Cardiac muscle cell (in vitro differentiated cells and primary cell): Measurements from ENCODE around the gene REV1. TPM values are rescaled to one million over a fixed set of nuclear protein-coding genes. Genes with fewer than 3 reads are reported as not detected.

Source experiments
- DNase-seq, 2 donors: peaks; one replicate each; pipeline versions ENCODE4 v3.0.0 to v3.0.0-alpha.2; 2010 to 2017; ENCODE audit warnings: low read depth in 1 of 2, low spot score in 1 of 2
- H3K27ac ChIP-seq: fragments of 200-600 bp; sonication (generic); 2 replicates; pipeline ENCODE4 v1.5.1; 2016
- H3K27me3 ChIP-seq: fragments of 200-600 bp; sonication (generic); 2 replicates; pipeline ENCODE4 v1.6.0; 2016; ENCODE audit warnings: control low read depth
- H3K36me3 ChIP-seq: fragments of 200-600 bp; sonication (generic); 2 replicates; pipeline ENCODE4 v1.5.1; 2016; ENCODE audit warnings: control low read depth
- H3K4me1 ChIP-seq: fragments of 200-600 bp; sonication (generic); 2 replicates; pipeline ENCODE4 v1.8.1; 2017; ENCODE audit warnings: low read depth, mild to moderate bottlenecking, mixed run types
- H3K4me3 ChIP-seq: fragments of 200-600 bp; sonication (generic); 2 replicates; pipeline ENCODE4 v1.5.1; 2016; ENCODE audit warnings: mild to moderate bottlenecking
- H3K9me3 ChIP-seq: fragments of 200-600 bp; sonication (generic); 2 replicates; pipeline ENCODE4 v1.5.1; 2017; ENCODE audit warnings: low read depth, mild to moderate bottlenecking, control low read depth
- polyA plus RNA-seq: library from polyadenylated mRNA; unstranded; fragments of >200 nt; fragmentation: Nextera tagmentation; extraction: Ambion mirVana; gene quantifications from 2 replicates; pipeline ENCODE4 v1.2.1, GENCODE V29; 2016
- total RNA-seq: library from RNA; depleted of rRNA; stranded (reverse); fragments of >200 nt; gene quantifications from 2 replicates; pipeline ENCODE4 v1.2.3, GENCODE V29; 2016
- TF ChIP-seq, protein P1 (sequence below): IDR thresholded peaks from 2 replicates; pipeline ENCODE4 v1.5.1; 2012; ENCODE audit warnings: low read depth, mild to moderate bottlenecking, low read length

The REV1 gene
- total and polyA plus RNA-seq, 2 experiments from 2014 or later, result 26.9 to 33.9 TPM

GRCh38 chr2:99444222-99444621 lies 45.6 kb downstream of the REV1 start:
- TF ChIP-seq, protein P1, sequence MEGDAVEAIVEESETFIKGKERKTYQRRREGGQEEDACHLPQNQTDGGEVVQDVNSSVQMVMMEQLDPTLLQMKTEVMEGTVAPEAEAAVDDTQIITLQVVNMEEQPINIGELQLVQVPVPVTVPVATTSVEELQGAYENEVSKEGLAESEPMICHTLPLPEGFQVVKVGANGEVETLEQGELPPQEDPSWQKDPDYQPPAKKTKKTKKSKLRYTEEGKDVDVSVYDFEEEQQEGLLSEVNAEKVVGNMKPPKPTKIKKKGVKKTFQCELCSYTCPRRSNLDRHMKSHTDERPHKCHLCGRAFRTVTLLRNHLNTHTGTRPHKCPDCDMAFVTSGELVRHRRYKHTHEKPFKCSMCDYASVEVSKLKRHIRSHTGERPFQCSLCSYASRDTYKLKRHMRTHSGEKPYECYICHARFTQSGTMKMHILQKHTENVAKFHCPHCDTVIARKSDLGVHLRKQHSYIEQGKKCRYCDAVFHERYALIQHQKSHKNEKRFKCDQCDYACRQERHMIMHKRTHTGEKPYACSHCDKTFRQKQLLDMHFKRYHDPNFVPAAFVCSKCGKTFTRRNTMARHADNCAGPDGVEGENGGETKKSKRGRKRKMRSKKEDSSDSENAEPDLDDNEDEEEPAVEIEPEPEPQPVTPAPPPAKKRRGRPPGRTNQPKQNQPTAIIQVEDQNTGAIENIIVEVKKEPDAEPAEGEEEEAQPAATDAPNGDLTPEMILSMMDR, result no peak
- H3K27ac ChIP-seq, result peak overlapping the region; percentile 37
- H3K4me3 ChIP-seq, result no peak overlapping the region
- H3K4me1 ChIP-seq, result no peaks in the 10 kb centered on the region
- no peaks in the 10 kb centered on the region for H3K9me3 ChIP-seq
- peaks cover 12% of the 10 kb centered on the region for H3K36me3 ChIP-seq
- DNase-seq, result no peak
- H3K27me3 ChIP-seq, result no peaks in the 10 kb centered on the region

- Histone ChIP-seq H3K4me3 (no peak overlapping the region), H3K9me3 (no peaks in the 10 kb centered on the region), H3K36me3 (peaks cover 16% of the 10 kb centered on the region), H3K4me1 (no peaks in the 10 kb centered on the region), H3K27me3 (no peaks in the 10 kb centered on the region), H3K27ac (no peak overlapping the region)
- peak; percentile 19 to 23 for DNase-seq
- TF ChIP-seq, protein P1, result peak; percentile 23
Observed at GRCh38 chr2:99442837-99443236, 47.0 kb downstream of the REV1 start.

DNA sequence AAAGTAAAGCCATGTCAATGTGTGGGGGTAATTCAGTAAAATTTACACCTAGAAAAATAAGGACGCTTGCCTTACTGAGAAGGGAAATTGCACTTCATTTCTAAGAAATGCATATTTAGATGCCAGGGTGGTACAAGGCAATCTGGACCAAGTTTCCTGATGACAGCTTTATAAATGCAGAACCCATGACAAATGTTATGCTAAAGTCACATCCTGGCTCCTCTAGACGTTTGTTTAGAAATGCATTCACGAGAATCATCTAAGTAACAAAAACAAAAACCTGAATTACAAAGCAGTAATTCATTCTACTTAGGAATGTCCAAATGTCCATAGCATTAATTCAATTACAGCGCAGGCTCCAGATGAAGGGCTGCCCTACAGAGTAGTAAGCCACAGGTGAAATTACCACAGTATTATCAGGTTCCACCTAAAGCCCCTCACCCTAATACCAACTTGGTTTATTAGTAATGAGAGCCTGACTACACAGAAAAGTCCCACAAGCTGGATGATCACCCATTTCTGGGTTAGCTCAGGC lies 49.8 kb downstream of the REV1 start:
- TF ChIP-seq, protein P1, result no peak
- Histone ChIP-seq H3K36me3 (peaks cover 16% of the 10 kb centered on the region), H3K9me3 (no peaks in the 10 kb centered on the region), H3K4me1 (no peaks in the 10 kb centered on the region), H3K4me3 (no peak overlapping the region), H3K27me3 (no peaks in the 10 kb centered on the region), H3K27ac (no peak overlapping the region)
- no peak for DNase-seq

DNA sequence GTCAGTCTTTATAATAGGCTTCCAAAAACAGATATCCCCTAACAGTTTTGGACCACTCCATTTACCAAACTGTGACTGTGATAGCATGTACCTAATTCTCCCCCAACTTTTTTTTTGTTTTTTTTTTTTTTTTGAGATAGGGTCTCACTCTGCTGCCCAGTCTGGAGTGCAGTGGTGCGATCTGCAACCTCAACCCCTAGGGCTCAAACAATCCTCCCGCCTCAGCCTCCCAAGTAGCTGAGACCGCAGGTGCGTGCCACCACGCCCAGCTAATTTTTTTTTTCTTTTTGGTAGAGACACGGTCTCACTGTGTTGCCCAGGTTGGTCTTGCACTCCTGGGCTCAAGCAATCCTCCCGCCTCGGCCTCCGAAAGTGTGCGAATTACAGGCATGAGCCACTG lies 52.9 kb downstream of the REV1 start:
- H3K27ac ChIP-seq, result no peak overlapping the region
- H3K4me3 ChIP-seq, result no peak overlapping the region
- peaks cover 28% of the 10 kb centered on the region for H3K36me3 ChIP-seq
- DNase-seq, result no peak
- no peaks in the 10 kb centered on the region for H3K4me1 ChIP-seq
- H3K27me3 ChIP-seq, result no peaks in the 10 kb centered on the region
- TF ChIP-seq, protein P1, result no peak
- no peaks in the 10 kb centered on the region for H3K9me3 ChIP-seq

- no peak for DNase-seq
- TF ChIP-seq, protein P1, result no peak
- no peaks in the 10 kb centered on the region for H3K27me3 ChIP-seq
- H3K9me3 ChIP-seq, result no peaks in the 10 kb centered on the region
- H3K4me3 ChIP-seq, result no peak overlapping the region
- H3K27ac ChIP-seq, result no peak overlapping the region
- no peaks in the 10 kb centered on the region for H3K4me1 ChIP-seq
- H3K36me3 ChIP-seq, result peaks cover 42% of the 10 kb centered on the region
Observed at GRCh38 chr2:99433340-99433739, 56.5 kb downstream of the REV1 start.
